HG03039 (cell line): ENCODE data around the gene CACNA1G.

Source experiments
- ATAC-seq: cut with Tn5 transposase; IDR thresholded peaks from one replicate; pipeline ENCODE4 v1.9.1; 2021; ENCODE audit warnings: mild to moderate bottlenecking, moderate library complexity; ENCODE audit not compliant: unreplicated experiment

CACNA1G gene

GRCh38 chr17:50642722-50643656 is 82.5 kb downstream of the CACNA1G start:
- no peak for ATAC-seq

GRCh38 chr17:50645748-50646682 is 85.5 kb downstream of the CACNA1G start:
- ATAC-seq: no peak

GRCh38 chr17:50647187-50647586 is 86.7 kb downstream of the CACNA1G start:
- no peak for ATAC-seq

GRCh38 chr17:50649042-50649908 is 88.8 kb downstream of the CACNA1G start:
- no peak for ATAC-seq

GRCh38 chr17:50651661-50652060 is 91.1 kb downstream of the CACNA1G start:
- ATAC-seq: no peak

GRCh38 chr17:50653738-50654137 is 93.2 kb downstream of the CACNA1G start:
- ATAC-seq: no peak

- no peak for ATAC-seq
Observed at GRCh38 chr17:50656509-50656908, 96.0 kb downstream of the CACNA1G start.

GRCh38 chr17:50657054-50657453 is 96.5 kb downstream of the CACNA1G start:
- ATAC-seq: no peak

GRCh38 chr17:50657627-50658026 is 97.1 kb downstream of the CACNA1G start:
- no peak for ATAC-seq

- no peak for ATAC-seq
Observed at GRCh38 chr17:50658616-50659015, 98.1 kb downstream of the CACNA1G start.

- no peak for ATAC-seq
Observed at GRCh38 chr17:50659179-50659578, 98.7 kb downstream of the CACNA1G start.

- ATAC-seq: no peak
Observed at GRCh38 chr17:50660042-50660886, 99.7 kb downstream of the CACNA1G start.

- ATAC-seq: no peak
Observed at GRCh38 chr17:50660887-50661345, 100.4 kb downstream of the CACNA1G start.

- no peak for ATAC-seq
Observed at GRCh38 chr17:50661348-50661747, 100.8 kb downstream of the CACNA1G start.

- ATAC-seq: no peak
Observed at GRCh38 chr17:50661795-50662391, 101.4 kb downstream of the CACNA1G start.

- ATAC-seq: no peak
Observed at GRCh38 chr17:50662632-50663225, 102.2 kb downstream of the CACNA1G start.

GRCh38 chr17:50663812-50664374 is 103.4 kb downstream of the CACNA1G start:
- no peak for ATAC-seq

GRCh38 chr17:50664788-50665458 is 104.4 kb downstream of the CACNA1G start:
- ATAC-seq: no peak
